Measurements from ENCODE around the gene RABEP1.

The RABEP1 gene

DNA sequence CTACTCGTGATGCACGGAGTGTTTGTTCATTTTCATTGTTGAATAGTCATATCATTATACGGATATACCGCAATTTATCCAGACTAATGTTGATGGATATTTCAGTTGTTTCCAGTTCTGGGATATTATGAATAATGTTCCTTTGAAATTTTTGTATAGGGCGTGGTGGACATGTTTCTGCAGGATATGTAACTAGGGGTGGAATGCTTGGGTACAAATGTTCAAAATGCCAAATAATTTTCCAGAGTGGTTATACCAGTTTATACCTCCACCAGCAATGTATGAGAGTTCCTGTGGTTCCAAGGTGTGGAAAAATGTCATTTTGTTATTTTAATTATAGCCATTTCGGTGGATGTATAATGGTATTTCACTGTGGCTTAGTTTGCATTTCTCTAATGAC, 83.7 kb downstream of the RABEP1 start:
- no peak for DNase-seq

GRCh38 chr17:5370411-5370810, 88.3 kb downstream of the RABEP1 start:
- no peak for DNase-seq

DNA sequence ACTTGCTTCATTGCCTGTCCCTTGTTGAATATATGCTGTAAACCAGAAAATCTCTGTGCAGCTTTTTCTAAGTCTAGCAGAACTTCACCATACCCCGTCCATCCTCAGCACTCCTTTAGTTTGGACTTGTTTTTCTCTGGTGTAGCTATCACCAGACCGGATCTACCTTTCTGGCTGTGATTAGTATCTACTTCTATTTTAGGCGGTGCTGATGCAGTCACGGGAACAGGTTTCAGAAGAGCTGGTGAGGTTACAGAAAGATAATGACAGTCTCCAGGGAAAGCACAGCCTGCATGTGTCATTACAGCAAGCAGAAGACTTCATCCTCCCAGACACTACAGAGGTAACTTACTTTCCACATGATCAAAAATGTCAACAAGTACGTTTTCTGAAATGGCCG, 91.0 kb downstream of the RABEP1 start:
- DNase-seq, result no peak

DNA sequence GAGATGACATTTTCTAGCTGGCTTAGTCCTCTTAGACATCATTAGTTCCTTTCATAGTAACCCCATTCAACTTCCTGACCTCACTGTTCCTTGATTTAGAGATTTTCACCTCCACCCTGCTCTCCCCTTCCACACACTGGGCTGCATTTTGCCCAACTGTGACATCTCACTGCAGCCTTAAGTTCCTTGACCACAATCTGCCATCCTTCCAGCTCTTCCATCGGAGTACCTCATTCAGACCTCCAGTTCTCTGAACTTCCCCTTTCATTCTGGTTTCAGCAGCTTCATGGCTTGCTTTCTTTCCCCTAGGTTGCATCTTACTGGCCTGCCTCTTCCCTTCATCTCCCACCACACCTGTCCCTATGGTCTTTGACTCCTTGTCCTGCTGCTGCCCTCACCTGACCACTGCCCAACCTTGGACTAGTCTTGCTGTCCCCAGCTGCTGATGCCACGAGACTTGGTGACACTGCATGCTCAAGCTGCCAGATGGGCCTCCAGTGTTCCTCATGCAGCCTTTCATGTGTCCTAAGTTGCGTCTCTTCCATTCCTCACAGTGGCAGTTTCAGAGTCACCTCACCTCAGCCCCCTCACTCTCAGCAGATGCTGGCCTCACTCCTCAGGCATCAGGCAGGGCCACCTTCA, 96.6 kb downstream of the RABEP1 start:
- no peak for DNase-seq

GRCh38 chr17:5379351-5380107, 97.4 kb downstream of the RABEP1 start:
- no peak for DNase-seq

DNA sequence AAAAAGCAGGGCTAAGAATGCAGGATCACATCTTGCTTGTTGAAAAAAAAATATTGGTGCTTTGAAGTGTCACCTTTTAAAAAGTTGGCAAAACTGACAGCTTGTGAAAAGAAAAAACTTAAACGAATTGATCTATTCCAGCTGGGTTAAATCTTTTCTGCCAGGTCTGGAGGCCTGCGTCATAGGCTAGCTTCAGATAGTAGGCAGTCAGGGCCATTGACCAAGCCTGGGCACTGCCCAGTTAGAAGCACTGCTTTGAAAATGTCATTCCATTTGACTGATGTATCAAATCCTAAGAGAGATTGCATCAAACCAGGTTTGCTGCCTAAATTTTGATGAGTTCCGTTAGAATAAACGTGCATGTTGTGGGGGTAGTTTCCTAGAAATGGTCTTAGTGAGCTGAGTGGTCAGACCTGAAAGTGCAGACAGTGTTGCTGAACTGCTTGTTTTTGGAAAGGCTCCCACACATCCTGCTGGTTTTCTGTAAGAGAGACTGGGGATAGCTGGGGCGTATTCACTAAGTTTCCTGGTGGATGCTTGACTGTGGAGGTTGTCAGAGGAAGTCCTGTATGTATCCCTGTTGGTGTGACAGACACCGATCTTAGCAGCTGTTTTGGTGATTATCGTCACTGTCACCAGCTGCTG, 98.5 kb downstream of the RABEP1 start:
- DNase-seq, result no peak

DNA sequence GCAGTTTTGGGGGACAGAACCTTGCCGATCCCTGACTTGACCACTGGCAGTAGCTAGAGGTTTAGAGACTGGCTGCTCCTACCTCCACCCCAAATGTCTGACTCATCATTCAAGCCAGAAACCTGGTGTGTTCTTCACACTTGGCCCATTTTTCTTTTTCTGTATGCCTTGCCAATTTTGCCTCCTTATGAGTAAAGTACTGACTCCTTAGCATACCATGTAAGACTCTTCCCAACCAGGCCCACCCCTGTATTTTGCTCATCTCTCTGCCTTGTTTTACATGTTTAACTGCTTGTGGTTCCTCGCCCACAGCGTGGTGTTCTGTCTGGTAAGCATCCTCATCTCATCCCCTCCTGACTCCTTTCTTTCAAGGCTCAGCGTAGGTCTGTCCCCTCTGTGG, 99.5 kb downstream of the RABEP1 start:
- DNase-seq, result no peak

- no peak for DNase-seq
Measured at GRCh38 chr17:5391678-5392077, 109.6 kb downstream of the RABEP1 start.

- DNase-seq, result no peak
Measured at GRCh38 chr17:5396612-5397011, 114.5 kb downstream of the RABEP1 start.

- DNase-seq, result no peak
Measured at GRCh38 chr17:5399767-5400166, 117.7 kb downstream of the RABEP1 start.

GRCh38 chr17:5405400-5405799, 123.3 kb downstream of the RABEP1 start:
- no peak for DNase-seq

DNA sequence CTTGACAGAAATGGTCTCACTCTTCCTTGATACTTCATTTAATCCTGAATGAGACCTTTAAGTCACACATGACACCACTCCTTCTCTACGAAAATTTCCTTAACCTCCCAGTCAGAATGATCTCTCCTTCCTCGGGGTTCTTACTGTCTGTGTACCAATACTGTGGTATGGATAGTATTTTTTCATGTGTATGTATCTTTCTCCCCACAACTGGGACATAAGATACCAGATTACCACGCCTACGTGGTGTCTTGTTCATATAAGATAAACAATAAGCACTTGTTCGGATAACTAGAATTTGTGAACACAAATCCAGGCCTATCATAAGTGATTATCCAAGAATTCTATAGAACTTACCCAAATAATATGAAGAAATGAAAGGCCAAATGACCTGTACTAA, 126.1 kb downstream of the RABEP1 start:
- DNase-seq, result no peak

- no peak for DNase-seq
Measured at GRCh38 chr17:5410594-5411272, 128.6 kb downstream of the RABEP1 start.

- DNase-seq, result no peak
Measured at GRCh38 chr17:5413682-5414081, 131.6 kb downstream of the RABEP1 start.

DNA sequence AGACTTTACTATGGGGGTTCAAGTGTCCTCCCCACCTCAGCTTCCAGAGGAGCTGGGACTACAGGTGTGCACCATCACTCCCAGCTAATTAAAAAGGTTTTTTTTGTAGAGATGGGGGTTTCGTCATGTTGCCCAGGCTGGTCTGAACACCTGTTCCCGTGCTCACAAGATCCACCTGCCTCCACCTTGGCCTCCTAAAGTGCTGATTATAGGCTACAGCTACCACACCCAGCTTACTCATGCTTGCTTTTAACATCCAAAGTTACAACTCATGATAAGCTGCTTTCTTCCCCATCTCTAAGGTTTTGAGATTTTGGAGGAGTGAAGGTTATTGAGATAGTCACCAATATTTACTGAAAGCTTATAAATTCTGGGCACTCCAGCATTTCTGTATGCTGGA, 134.8 kb downstream of the RABEP1 start:
- DNase-seq, result no peak

DNA sequence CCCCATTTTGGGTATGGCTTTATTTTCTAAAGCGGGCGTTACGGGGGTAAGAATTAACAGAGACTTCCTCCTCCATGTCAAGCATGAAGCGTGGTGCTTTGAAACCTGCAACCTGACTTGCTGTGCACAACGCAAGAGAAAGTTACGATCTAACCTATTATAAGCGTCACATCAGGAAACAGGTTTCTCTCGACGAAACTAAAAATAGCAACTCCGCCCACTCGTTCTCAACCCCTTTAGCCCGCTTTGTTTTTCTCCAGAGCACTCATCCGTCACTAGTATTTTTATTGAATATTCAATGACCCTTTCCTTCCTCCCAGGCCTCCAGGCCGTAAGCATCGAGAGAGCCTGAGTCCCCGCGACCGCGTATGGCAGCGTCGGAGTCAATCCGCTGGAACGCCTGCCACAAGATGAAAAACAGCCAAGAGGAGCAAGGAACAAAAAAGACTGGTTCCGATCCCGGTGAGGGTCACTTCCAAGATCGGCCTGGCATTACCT, 136.8 kb downstream of the RABEP1 start:
- DNase-seq, result no peak

DNA sequence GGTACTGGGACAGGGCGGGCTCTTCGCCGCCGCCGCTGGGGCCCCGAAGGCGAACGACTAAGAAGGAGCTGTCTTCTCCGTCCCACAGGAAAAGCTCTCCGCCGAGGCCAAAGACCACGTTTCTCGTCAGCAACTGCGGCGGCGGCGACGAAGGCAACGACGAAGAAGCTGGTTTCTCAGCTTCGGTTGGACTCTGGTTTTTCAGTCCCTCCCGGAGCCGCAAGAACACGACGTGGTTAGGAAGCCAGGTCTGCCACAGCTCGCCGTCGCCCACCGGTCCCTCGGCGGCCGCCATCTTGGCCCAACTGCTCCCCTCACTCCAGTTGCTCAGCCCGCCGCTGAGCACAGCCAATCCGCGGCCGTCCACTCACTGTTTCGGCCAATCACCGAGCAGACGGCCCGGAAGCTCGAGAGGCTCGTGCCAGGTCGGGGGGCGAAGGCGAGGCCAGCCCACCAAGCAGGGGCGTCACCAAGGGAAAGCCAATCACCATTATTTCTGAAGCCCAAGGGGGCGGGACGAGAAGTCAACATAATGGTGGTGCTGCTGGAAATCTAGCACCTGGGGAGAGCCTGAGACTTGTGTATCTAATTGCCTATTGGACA, 137.4 kb downstream of the RABEP1 start, which contains the start of gene NUP88:
Gene NUP88, minus strand, starts transcription at position 307 of the 603 bp plus-strand sequence. Its CDS starts 12 bp downstream, at position 295.
- peak; percentile 99 for DNase-seq

- peak; percentile 89 for DNase-seq
Measured at GRCh38 chr17:5419959-5420653, 138.0 kb downstream of the RABEP1 start, which contains the start of gene RPAIN. RPAIN (plus strand) TSS chr17:5420182; CDS start chr17:5420211, 29 bp downstream.

- no peak for DNase-seq
Measured at GRCh38 chr17:5422505-5422904, 140.4 kb downstream of the RABEP1 start.

DNA sequence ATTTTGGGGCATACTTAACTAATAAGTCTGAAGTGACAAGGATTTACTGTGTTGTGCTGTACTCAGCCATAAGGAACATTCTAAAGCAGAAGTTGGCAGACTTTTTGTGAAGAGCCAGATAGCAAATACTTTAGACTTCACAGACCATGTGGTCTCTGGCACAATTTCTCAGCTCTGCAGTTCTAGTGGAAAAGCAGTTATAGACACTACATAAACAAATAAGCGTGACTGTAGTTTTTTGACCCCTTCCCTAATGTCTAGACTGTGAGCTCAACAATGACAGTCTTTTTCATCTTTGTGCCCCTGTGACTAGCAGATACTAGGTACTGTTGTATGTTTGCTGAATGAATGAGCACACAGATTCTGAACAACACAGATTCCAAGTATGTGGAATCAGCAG, 142.8 kb downstream of the RABEP1 start:
- no peak for DNase-seq

DNA sequence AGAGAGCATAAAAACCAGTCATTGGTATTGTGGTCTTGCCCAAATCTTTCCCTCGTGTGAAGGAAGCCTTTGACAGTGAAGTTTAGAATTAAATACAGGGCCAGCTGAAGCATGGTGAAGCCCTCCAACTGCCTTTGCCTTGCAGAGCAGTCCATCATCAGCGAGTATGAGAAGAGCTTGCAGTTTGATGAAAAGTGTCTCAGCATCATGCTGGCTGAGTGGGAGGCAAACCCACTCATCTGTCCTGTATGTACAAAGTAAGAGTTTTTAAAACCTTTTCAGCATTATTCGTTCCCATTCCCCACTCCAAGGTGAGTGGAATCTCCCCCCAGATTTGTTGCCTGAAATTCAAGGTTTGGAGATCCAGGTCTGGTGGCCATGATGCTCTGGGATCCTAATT, 143.7 kb downstream of the RABEP1 start:
- no peak for DNase-seq
